Dermis blood vessel endothelial cell (primary cell): ENCODE data around the gene TTC21B. TPM values are rescaled to one million over a fixed set of nuclear protein-coding genes. Genes with fewer than 3 reads are reported as not detected.

Experiments used
- DNase-seq: peaks from one replicate; pipeline ENCODE4 v3.0.0; 2010
- total RNA-seq: library from RNA; depleted of rRNA; stranded (reverse); fragments of >200 nt; gene quantifications from 2 replicates; pipeline ENCODE4 v1.2.3, GENCODE V29; 2014

TTC21B gene
- total RNA-seq, 1 donor from 2014 or later, result 33.4 TPM

GRCh38 chr2:165827921-165828276 is 125.7 kb downstream of the TTC21B start:
- no peak for DNase-seq

- no peak for DNase-seq
Observed at GRCh38 chr2:165827016-165827920, 126.3 kb downstream of the TTC21B start.

- no peak for DNase-seq
Observed at GRCh38 chr2:165825041-165825440, 128.5 kb downstream of the TTC21B start.

Other genes with a start within 250 kb of the TTC21B start
- gene GALNT3, start 159.5 kb downstream of the TTC21B start, total RNA-seq, result 0.34 TPM in 1 of 2 replicates, not detected in the other
- under 0.01 TPM in 1 of 2 replicates, not detected in the other for gene SCN1A, start 174.2 kb upstream of the TTC21B start, total RNA-seq